Measurements from ENCODE around the gene ARMC2.

GRCh38 chr6:109009962-109010704 lies 161.9 kb downstream of the ARMC2 start:
- no peak for TF ChIP-seq POLR2A (IDR thresholded peaks at IDR 0.05; ENCODE audit: low read length)
- no peak for TF ChIP-seq GATA1 (IDR thresholded peaks at IDR 0.05; ENCODE audit: low read depth, low read length)

Data from erythroblast (primary cell).